ENCODE measurements around the gene GATA3. TPM values are rescaled to one million over a fixed set of nuclear protein-coding genes. Genes with fewer than 3 reads are reported as not detected.
A peak's percentile ranks its signal among the peaks of the same experiment; 100 is the strongest.

GATA3 gene
- total and polyA plus RNA-seq, 2 of the 8 experiments (the other 6 are each of a cell fraction or from before 2014, with no cell fraction given), result 0.02 to 0.43 TPM

GRCh38 chr10:8045726-8046494 lies 8.6 kb upstream of the GATA3 start:
- Histone ChIP-seq H2BK12ac (ENCODE audit: low read depth, low read length) (0 out of 2 replicates have a peak overlapping the region, but pooled peaks have one; percentile 55), H2BK15ac (ENCODE audit: low read length) (0 out of 2 replicates have a peak overlapping the region, but pooled peaks have one; percentile 46), H2BK120ac (replicated peaks; ENCODE audit: low read depth, low read length) (no peak overlapping the region), H4K5ac (ENCODE audit: insufficient read length, low read depth, low read length) (no peak overlapping the region), H3K79me2 (ENCODE audit: control insufficient read depth in 1 of 2, insufficient read depth in 2 of 2, low read length in 2 of 2) (no peaks in the 10 kb centered on the region), H3K9ac (replicated peaks in 1 of 4; ENCODE audit: extremely low read depth in 1 of 4, low read depth in 3 of 4, low read length in 3 of 4) (no peak overlapping the region), H3K23ac (ENCODE audit: insufficient read length) (no peak overlapping the region), H3K4me1 (replicated peaks in 1 of 4; ENCODE audit: control insufficient read depth in 3 of 4, insufficient read depth in 4 of 4, low read length in 3 of 4) (peaks cover 9 to 59% (median 31%) of the 10 kb centered on the region in 4 experiments), H2AFZ (ENCODE audit: low read length) (no peak overlapping the region), H3K27me3 (replicated peaks in 1 of 4; ENCODE audit: control insufficient read depth in 3 of 4, extremely low read depth in 1 of 4, insufficient read depth in 3 of 4, low read length in 3 of 4) (peaks cover 86 to 100% (median 99%) of the 10 kb centered on the region in 4 experiments), H3K23me2 (ENCODE audit: low read depth, low read length) (peaks cover 4% of the 10 kb centered on the region; the same call in 1 of the 2 replicates), H3K56ac (replicated peaks; ENCODE audit: insufficient read length, low read depth, low read length) (no peak overlapping the region), H3K4me2 (ENCODE audit: insufficient read depth in 1 of 2, low read depth in 2 of 2, low read length in 2 of 2) (peak overlapping the region; percentile 59 to 75), H4K91ac (replicated peaks; ENCODE audit: insufficient read length, low read length) (no peak overlapping the region), H2BK20ac (ENCODE audit: low read length) (no peak overlapping the region), H3K9me3 (ENCODE audit: insufficient read depth in 2 of 2, low read depth in 1 of 2, low read length in 1 of 2) (no peaks in the 10 kb centered on the region), H3K4me3 (ENCODE audit: extremely low read depth in 1 of 4, insufficient read depth in 2 of 4, low read depth in 3 of 4, low read length in 4 of 4) (peak overlapping the region; percentile 24 to 58 (median 42); a peak in 5 of 8 replicates), H3K36me3 (ENCODE audit: control insufficient read depth in 2 of 4, insufficient read depth in 4 of 4, low read length in 3 of 4) (no peaks in the 10 kb centered on the region; a peak in 1 of 8 replicates), H4K20me1 (replicated peaks in 1 of 2; ENCODE audit: control insufficient read depth in 1 of 2, insufficient read depth in 2 of 2, low read length in 2 of 2) (peaks cover 23 to 29% of the 10 kb centered on the region in 2 experiments), H2AK5ac (ENCODE audit: low read depth, low read length) (no peak overlapping the region), H3K14ac (ENCODE audit: insufficient read length) (no peak overlapping the region), H3K79me1 (ENCODE audit: low read depth, low read length) (no peaks in the 10 kb centered on the region), H3K27ac (ENCODE audit: low read depth, low read length) (no peak overlapping the region), H3K18ac (ENCODE audit: extremely low read depth, low read length) (no peak overlapping the region), H3K4ac (replicated peaks; ENCODE audit: insufficient read length, low read depth, low read length) (no peak overlapping the region), H4K8ac (ENCODE audit: extremely low read depth, insufficient read depth, low read length) (no peak overlapping the region), H2BK5ac (ENCODE audit: low read depth, low read length) (no peak overlapping the region)
- POLR2A ChIA-PET (ENCODE audit: partially characterized antibody), result interaction anchor here (0.7 to 2.5 kb wide), 4 partner anchors 13 to 258 kb away, joined by 3 to 11 read pairs (median 3); partner anchors contain the start of gene ATP5F1C
- 6% methylated on average over 17 of the region's 17 CpGs; no CpG with 5 or more reads in 1 of the 2 experiments for WGBS, 2 experiments (ENCODE audit: extremely low coverage in 1 of 2, insufficient coverage in 1 of 2, insufficient read length in 1 of 2, insufficient replicate concordance in 2 of 2, low coverage in 1 of 2, low lambda C conversion rate in 2 of 2, missing lambda C conversion rate in 1 of 2)
- peak in 1 of 2 experiments; percentile 54 for DNase-seq (ENCODE audit: low read depth in 1 of 2, low spot score in 2 of 2)
- FAIRE-seq, result no peak
- CTCF ChIA-PET (ENCODE audit: partially characterized antibody), result interaction anchor here (0.9 to 1.5 kb wide), 6 partner anchors 11 to 1163 kb away, joined by 3 to 4 read pairs (median 3); no protein-coding TSS in a partner anchor
- no peak for TF ChIP-seq BACH1 (IDR thresholded peaks at IDR 0.05; ENCODE audit: low read length)
- peak; percentile 51; the same call in 1 of the 2 replicates for TF ChIP-seq SUZ12 (IDR thresholded peaks at IDR 0.05; ENCODE audit: low read length)
- TF ChIP-seq SIRT6 (IDR thresholded peaks at IDR 0.05; ENCODE audit: low read length), result no peak
- peak; percentile 77 for TF ChIP-seq RNF2 (IDR thresholded peaks at IDR 0.05; ENCODE audit: borderline replicate concordance, low read depth, low read length, missing control alignments, poor library complexity, severe bottlenecking)

All from H1 (cell line).